ENCODE measurements around the gene GPS1. TPM values are rescaled to one million over a fixed set of nuclear protein-coding genes. Genes with fewer than 3 reads are reported as not detected.

The GPS1 gene
- total and polyA plus RNA-seq, 10 of the 15 experiments (the other 5 are each of a cell fraction or from before 2014, with no cell fraction given): 2.2 to 146 (median 77.7) TPM

DNA sequence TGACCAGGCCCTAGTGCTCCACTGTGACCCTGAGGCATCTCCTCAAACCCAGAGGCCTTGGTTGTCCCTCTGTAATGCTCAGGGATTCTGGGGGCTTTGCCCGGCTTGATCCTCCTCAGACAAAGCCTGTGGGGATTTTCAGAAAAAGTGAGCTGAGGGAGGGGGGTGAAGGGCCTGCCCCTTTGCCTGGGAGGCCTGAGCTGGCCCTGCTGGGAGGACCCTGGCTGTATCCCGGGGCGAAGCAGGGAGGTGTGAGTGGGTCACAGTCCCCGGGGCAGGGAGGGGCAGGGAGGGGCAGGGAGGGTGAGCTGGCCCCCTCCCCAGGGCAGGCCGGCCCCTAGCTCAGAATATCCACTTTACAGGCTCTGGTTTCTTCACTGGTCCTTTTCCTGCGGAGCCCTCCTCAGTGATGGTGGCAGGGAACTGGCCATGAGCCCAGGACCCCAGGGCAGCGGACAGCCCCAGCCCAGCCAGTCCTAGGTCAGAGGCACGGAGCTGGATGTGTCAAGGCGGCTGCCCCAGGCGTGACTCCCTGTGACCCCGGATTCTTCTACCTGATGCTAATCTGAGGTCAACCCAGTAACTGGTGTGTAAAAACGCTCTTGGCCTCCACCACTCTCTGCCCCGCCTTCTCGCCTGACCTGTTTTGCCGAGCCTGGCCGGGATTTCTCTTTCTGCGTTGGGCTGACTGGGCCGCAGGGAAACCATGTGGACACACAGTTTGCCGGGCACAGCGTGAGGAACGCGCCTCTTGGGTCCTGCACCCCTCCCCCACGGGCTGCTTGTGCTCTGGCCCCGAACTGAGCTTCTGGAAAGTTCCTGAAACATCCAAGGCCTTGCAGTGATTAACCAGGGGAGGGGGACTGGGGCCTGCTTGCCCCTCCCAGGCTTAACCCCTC lies 52.1 kb downstream of the GPS1 start:
- H3K27me3 ChIP-seq (replicated peaks in 1 of 2; ENCODE audit: control insufficient read depth in 2 of 2, insufficient read depth in 2 of 2, low read length in 1 of 2): no peaks in the 10 kb centered on the region
- intact Hi-C loops (cut with micrococcal nuclease; ENCODE audit: unreplicated experiment) (no loop called here), in situ Hi-C loops (cut with MboI) (no loop called here)
- no peaks in the 10 kb centered on the region for H3K9me3 ChIP-seq (replicated peaks; ENCODE audit: control insufficient read depth, insufficient read depth, low read length)
- H3K79me2 ChIP-seq (ENCODE audit: control insufficient read depth, insufficient read depth, low read length): peaks cover 30% of the 10 kb centered on the region
- no peak overlapping the region for H3K9ac ChIP-seq (ENCODE audit: control insufficient read depth, insufficient read depth, low read length)
- ChIA-PET SMC1A (ENCODE audit: uncharacterized antibody, unreplicated experiment) (no interaction called here), CTCF (interaction anchor here (0.6 to 0.7 kb wide), 2 partner anchors 27 to 61 kb away, joined by 3 read pairs; no protein-coding TSS in a partner anchor), POLR2A (interaction anchor here (0.6 kb wide), 1 partner anchor 55 kb away, joined by 4 read pairs; no protein-coding TSS in a partner anchor), RAD21 (ENCODE audit: unreplicated experiment) (no interaction called here)
- H3K36me3 ChIP-seq (ENCODE audit: control insufficient read depth in 2 of 2, insufficient read depth in 2 of 2, low read length in 1 of 2): peaks cover 0 to 1% of the 10 kb centered on the region in 2 experiments; a peak in 1 of 4 replicates
- H3K4me1 ChIP-seq (ENCODE audit: control insufficient read depth, insufficient read depth, low read length): peaks cover 32% of the 10 kb centered on the region
- no peak overlapping the region for H3K4me2 ChIP-seq (ENCODE audit: control insufficient read depth, insufficient read depth)
- no peak for DNase-seq (ENCODE audit: low read depth, low spot score)
- no peak for ATAC-seq
- no TSS peak for BruUV-seq (replicated peaks)
- H3K27ac ChIP-seq (ENCODE audit: control insufficient read depth, insufficient read depth): no peak overlapping the region
- no peak for TF ChIP-seq HCFC1 (IDR thresholded peaks at IDR 0.05; ENCODE audit: low read length)
- TF ChIP-seq, protein P1, sequence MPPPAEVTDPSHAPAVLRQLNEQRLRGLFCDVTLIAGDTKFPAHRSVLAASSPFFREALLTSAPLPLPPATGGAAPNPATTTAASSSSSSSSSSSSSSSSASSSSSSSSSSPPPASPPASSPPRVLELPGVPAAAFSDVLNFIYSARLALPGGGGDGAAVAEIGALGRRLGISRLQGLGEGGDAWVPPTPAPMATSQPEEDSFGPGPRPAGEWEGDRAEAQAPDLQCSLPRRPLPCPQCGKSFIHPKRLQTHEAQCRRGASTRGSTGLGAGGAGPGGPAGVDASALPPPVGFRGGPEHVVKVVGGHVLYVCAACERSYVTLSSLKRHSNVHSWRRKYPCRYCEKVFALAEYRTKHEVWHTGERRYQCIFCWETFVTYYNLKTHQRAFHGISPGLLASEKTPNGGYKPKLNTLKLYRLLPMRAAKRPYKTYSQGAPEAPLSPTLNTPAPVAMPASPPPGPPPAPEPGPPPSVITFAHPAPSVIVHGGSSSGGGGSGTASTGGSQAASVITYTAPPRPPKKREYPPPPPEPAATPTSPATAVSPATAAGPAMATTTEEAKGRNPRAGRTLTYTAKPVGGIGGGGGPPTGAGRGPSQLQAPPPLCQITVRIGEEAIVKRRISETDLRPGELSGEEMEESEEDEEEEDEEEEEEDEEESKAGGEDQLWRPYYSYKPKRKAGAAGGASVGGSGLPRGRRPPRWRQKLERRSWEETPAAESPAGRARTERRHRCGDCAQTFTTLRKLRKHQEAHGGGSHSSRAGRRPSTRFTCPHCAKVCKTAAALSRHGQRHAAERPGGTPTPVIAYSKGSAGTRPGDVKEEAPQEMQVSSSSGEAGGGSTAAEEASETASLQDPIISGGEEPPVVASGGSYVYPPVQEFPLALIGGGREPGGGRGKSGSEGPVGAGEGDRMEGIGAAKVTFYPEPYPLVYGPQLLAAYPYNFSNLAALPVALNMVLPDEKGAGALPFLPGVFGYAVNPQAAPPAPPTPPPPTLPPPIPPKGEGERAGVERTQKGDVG (CRISPR knock-in tag; IDR thresholded peaks at IDR 0.05): no peak
- no peak for TF ChIP-seq NBN (IDR thresholded peaks at IDR 0.05)
- H3K4me3 ChIP-seq: no peak overlapping the region
- WGBS (ENCODE audit: insufficient coverage, insufficient replicate concordance, low lambda C conversion rate, missing lambda C conversion rate): 89% methylated on average over 24 of the region's 24 CpGs
- no peaks in the 10 kb centered on the region for H4K20me1 ChIP-seq (ENCODE audit: control insufficient read depth, insufficient read depth)
- H2AFZ ChIP-seq (ENCODE audit: control insufficient read depth, low read depth, low read length): no peak overlapping the region
- FAIRE-seq: no peak
